ENCODE data around the gene KANK3.
"Not testable (repeated sequence)": the region's sequence is repeated elsewhere in the genome, so short reads cannot be mapped to it uniquely, and the experiment has no call there.

KANK3 gene

DNA sequence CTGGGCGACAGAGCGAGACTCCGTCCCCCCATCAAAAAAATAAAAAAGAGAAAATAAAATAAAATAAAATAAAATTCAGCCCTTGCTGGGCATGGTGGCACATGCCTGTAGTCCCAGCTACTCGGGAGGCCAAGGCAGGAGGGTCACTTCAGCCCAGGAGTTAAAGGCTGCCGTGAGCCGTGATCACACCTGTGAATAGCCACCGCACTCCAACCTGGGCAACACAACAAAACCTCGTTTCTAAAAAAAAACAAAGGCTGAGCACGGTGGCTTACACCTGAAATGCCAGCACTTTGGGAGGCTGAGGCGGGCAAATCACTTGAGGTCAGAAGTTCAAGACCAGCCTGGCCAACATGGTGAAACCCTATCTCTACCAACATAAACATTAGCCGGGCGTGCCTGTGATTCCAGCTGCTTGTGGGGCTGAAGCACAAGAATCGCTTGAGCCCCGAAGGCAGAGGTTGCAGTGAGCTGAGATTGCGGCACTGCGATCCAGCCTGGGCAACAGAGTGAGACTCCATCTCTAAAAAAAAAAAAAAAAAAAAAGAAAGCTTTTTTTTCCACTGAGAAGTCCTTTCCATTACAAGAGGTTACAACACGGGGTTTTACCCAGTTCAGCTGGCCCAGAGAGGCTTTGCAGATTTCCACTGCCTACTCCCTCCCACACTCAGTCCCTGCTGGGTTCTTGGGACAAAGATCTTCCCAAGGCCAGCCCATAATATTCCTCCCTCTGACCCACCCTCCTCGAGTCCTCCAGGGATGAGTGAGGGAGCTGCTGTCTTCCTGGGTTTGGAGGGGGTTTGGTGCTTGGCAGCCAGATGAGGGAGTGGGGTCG is 27.3 kb upstream of the KANK3 start:
- no peak for DNase-seq

DNA sequence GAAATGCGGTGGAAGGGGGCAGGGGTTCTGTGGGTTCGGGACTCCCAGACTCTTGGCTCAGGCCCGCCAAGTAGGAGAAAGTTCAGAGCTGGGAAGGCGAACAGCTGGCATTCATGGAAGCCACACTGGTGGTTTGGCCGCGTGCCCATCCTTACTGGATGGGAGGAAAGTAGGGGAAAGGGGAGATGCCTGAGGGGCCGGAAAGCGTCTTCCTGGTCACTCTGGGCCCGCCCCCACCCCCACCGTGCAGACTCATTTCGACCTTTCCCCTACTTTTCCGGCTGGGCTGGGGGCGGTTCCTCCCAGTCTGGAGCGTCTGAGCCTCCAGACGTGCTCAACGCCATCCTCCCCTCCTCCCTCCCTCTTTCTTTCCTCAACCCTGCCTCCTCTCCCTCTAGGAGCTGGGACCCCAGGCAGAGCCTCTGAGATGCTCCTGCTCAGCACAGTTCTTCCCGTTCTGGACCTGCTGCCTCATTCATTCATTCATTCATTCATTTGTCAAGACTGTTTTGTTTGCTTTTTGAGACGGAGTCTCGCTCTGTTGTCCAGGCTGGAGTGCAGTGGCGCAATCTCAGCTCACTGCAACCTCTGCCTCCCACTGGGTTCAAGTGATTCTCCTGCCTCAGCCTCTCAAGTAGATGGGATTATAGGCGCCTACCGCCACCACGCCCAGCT is 24.4 kb upstream of the KANK3 start:
- no peak for DNase-seq

- DNase-seq = no peak
Observed at GRCh38 chr19:8366961-8367326, 23.9 kb upstream of the KANK3 start.

GRCh38 chr19:8366121-8366581 is 23.1 kb upstream of the KANK3 start:
- DNase-seq = no peak

DNA sequence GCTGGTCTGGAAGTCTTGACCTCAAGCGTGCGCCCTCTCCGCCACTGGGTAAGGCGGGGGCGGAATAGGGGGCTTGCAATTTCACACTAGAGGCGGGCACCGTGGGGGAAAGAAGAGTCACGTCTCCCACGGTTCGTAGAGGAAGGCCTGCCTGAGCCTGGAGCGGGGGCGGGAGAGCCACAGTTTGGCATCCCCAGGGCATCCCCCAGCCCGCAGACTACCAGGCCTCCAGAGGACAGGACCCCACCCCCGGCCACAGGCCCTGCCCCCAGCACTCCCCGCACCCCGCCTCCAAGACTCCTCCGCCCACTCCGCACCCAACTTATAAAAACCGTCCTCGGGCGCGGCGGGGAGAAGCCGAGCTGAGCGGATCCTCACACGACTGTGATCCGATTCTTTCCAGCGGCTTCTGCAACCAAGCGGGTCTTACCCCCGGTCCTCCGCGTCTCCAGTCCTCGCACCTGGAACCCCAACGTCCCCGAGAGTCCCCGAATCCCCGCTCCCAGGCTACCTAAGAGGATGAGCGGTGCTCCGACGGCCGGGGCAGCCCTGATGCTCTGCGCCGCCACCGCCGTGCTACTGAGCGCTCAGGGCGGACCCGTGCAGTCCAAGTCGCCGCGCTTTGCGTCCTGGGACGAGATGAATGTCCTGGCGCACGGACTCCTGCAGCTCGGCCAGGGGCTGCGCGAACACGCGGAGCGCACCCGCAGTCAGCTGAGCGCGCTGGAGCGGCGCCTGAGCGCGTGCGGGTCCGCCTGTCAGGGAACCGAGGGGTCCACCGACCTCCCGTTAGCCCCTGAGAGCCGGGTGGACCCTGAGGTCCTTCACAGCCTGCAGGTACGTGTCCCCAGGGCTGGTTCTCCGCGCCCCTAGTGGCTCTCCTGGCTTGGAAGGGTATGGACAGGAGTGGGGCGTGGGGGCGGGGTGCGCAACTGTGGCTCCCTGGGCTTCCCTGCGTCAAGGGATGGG is 21.0 kb upstream of the KANK3 start, which contains the start of gene ANGPTL4:
ANGPTL4 (plus strand) TSS at position 353 of the 969 bp plus-strand sequence; CDS start at position 520, 167 bp downstream.
- no peak for DNase-seq

- DNase-seq = no peak
Observed at GRCh38 chr19:8361921-8362793, 19.1 kb upstream of the KANK3 start.

GRCh38 chr19:8360196-8360595 is 17.1 kb upstream of the KANK3 start:
- no peak for DNase-seq

DNA sequence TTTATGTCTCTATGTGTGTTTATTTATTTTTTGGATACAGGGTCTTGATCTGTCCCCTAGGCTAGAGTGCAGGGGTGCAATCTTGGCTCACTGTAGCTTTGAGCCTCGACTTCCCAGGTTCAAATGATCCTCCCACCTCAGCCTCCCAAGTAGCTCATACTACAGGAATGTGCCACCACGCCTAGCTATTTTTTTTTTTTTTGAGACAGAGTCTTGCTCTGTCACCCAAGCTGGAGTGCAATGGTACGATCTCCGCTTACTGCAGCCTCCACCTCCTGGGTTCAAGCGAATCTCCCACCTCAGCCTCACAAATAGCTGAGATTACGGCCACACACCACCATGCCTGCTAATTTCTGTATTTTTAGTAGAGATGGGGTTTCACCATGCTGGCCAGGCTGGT is 15.9 kb upstream of the KANK3 start:
- DNase-seq = no peak

- no peak for DNase-seq
Observed at GRCh38 chr19:8357007-8357521, 14.0 kb upstream of the KANK3 start.

DNA sequence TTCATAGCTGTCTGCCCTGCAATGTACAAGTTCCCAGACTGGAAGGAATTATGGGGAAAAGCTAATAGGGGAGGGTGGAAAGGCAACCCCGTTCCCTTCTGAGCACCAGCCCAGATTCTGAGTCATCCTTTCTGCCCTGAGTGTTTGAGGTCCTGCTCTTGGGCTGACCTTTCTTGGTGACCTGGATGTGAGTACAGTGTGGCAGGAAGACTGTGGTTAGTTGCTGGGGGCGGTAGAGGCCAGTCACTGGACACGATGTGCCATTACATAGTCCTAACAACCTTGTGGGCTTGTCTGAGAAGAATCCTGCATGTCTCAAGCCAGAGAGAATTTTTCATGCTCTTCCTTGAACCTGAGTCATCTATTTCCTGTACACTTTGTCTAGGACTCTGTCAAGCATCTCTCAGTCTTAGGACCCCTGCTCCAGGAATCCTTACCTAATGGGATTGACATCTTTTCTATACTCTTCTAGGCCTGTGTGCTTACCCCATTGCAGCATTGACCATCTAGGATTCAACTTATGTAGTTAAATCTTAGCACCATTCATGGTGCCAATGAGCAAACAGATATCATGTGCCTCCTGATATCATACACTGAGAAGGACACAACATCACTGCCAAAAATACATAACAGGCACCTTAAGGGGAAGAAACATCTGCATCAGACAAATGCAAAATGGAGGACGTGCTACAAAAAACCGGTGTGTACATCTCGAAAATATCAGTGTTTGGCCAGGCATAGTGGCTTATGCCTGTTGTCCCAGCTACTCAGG is 12.8 kb upstream of the KANK3 start:
- no peak for DNase-seq

DNA sequence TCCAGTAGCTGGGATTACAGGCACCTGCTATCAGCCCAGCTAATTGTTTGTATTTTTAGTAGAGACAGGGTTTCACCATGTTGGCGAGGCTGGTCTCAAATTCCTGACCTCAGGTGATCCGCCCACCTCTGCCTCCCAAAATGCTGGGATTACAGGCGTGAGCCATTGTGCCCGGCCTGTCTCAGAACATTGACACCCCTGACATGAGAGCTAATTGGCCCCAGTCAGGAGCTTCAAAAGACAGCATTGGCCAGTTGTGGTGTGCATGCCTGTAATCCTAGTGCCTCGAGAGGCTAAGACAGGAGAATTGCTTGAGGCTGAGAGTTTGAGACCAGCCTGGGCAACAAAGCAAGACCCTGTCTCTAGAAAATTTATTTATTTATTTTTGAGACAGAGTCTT is 9.8 kb upstream of the KANK3 start:
- DNase-seq = not testable (repeated sequence)

DNA sequence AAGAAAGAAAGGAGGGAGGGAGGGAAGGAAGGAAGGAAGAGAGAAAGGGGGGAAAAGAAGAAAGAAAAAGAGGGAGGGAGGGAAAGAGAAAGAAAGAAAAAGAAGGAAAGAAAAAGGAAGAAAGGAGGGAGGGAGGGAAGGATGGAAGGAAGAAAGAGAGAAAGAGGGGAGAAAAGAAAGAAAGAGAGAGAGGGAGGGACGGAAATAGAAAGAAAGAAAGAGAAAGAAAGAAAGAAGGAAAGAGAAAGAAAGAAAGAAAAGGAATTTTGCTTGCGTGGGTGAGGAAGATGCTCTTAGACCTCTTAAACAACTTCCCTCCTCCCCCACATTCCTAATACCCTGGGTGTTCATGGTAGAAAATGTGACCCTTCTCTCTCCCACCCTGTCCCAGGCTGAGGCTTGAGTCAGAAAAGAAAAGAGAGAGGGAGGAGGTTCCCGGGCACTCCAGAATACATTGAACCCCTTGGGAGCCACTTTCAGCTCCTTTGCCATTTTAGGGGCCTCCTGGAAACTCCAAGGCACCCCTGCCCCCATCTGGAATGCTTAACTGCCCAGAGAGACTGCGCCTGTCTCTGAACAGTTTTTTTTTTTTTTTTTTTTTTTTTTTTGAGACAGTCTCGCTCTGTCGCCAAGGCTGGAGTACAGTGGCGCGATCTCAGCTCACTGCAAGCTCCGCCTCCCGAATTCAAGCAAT is 9.2 kb upstream of the KANK3 start:
- no peak for DNase-seq

- not testable (repeated sequence) for DNase-seq
Observed at GRCh38 chr19:8349629-8350372, 6.7 kb upstream of the KANK3 start.

GRCh38 chr19:8343483-8343844 is 402 bp upstream of the KANK3 start:
- DNase-seq = no peak

DNA sequence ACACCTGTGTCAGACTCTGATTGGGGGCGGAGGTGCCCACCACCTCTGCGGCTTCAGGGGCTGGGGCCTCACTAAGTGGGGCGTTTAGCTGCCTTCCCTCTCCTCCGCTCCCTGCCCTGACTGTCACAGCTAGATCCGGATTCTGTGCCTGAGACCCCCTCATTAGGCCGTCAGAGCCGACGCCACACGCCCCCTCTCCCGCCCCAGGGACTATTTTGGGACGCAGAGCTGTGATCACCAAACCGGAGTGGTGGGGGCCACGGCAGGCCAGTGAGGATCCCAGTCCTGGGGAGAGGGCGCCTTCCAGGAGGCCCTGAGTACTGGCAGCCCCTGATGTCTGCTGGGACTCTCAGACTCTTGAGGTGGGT is 762 bp downstream of the KANK3 start:
- DNase-seq = no peak

GRCh38 chr19:8341504-8341903 is 1.6 kb downstream of the KANK3 start:
- not testable (repeated sequence) for DNase-seq

DNA sequence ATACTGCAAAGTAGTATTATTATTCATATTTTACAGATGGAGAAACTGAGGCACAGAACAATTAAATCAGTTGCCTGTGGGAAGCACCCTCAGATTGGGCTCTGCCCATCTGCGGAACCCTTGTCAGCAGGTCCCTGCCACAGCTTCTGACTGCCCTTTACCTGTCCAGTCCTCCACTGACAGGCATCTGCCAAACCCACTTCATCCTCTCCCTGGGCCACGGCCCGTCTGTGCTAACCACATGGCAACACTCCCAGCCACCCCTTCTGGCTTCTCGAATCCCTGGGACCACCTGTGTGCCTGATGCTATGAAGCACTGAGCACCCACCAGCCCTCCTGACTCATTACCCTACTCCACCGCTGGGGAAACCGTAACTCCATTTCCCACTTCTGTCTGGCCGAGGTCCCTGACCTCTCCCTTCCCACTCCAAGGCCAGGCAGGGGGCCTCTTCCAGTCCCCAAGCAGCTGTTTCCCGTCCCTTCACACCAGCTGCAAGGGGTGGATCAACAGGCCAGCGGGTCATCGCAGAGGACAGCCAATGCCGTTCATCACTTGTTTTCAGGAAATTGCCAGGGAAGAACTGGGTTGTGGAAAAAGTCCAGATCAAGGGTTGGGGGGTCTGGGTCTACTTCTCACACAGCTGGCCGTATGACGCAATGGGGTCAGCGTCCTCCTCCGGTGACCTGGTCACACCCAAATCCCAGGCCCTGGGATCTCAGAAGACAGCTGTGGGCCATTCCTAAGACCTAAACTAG is 2.5 kb downstream of the KANK3 start:
- DNase-seq = no peak

GRCh38 chr19:8338835-8339234 is 4.2 kb downstream of the KANK3 start:
- DNase-seq = no peak

- no peak for DNase-seq
Observed at GRCh38 chr19:8337728-8338127, 5.3 kb downstream of the KANK3 start.
